Measurements from ENCODE around the gene ANKRD49.
"Not testable (repeated sequence)": the region's sequence is repeated elsewhere in the genome, so short reads cannot be mapped to it uniquely, and the experiment has no call there.

ANKRD49 gene

GRCh38 chr11:94506513-94506912 is 12.7 kb downstream of the ANKRD49 start:
- not testable (repeated sequence) for DNase-seq (ENCODE audit: low read depth, low spot score)

DNA sequence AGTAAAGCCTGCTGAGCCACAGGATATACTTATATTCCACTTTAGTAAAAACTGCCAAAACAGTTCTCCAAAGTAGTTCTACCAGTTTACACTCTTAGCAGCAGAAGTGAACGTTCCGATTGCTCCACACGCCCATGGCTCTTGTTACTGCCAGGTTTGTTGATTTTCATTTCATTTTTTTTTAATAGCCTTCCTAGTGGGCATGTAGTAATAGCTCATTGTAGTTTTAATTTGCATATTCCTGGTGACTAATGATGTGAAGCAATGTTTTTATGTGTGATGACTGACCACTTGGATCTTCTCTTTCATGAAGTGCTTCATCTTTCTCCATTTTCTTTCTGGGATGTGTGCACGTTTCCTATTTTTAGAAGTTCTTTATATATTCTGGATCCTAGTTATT is 13.7 kb downstream of the ANKRD49 start:
- no peak for DNase-seq (ENCODE audit: low read depth, low spot score)

DNA sequence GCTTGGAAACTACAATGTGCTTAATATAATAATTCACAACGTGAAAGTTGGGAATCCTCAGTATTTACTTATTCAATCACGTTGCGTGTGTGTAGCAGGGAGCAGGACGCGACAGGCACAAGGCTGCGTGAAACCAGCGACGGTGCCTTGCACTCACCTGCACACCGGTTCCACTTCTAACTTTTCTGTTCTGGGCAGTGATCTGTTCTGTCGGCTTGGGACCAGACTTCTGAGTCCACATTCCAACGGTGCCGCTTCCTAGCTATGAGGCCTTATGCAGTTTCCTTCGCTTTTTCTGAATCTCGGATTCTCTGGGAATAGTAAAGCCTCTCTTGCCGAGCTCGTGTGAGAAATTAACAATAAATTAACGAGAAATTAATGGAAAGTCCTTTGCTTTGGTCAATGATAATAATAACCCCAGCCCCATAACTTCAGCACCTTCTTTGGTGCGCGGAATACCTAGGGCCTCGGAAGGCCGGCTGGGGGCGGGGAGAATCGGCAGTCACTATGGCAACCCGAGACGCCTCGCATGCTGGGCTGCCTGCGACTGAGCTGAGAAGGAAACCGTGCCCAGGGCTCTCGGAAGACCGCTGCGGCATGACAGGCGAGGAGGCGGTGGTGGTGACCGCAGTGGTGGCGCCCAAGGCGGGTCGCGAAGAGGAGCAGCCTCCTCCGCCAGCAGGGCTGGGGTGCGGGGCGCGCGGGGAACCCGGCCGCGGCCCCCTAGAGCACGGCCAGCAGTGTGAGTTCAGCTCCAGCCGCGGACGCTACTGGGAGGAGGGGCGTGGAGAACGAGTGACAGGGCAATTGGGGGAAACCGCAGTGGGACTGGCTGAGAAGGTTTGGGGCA is 18.4 kb downstream of the ANKRD49 start, which contains the start of gene C11orf97:
C11orf97 (plus strand) TSS at position 530 of the 850 bp plus-strand sequence; CDS start at position 598, 68 bp downstream.
- DNase-seq (ENCODE audit: low read depth, low spot score): peak; percentile 94

DNA sequence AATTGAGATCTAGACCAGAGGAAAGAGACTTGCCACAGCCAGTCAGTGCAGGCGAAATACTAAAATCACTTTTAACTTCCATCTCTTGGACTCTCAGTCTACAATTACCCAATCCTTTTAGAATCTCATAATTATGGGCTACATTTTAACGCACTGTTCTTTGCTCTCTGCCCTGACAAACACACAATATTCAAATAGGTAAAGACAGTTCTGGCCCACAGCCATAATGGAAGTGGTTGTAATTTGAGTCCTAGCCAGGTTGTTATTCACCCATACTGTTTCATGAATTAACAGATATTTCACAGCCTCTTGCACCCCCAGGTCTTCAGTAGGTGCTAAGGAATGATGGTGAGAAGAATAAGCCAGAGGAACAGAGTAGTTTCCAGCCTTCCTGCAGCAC is 19.3 kb downstream of the ANKRD49 start:
- no peak for DNase-seq (ENCODE audit: low read depth, low spot score)

DNA sequence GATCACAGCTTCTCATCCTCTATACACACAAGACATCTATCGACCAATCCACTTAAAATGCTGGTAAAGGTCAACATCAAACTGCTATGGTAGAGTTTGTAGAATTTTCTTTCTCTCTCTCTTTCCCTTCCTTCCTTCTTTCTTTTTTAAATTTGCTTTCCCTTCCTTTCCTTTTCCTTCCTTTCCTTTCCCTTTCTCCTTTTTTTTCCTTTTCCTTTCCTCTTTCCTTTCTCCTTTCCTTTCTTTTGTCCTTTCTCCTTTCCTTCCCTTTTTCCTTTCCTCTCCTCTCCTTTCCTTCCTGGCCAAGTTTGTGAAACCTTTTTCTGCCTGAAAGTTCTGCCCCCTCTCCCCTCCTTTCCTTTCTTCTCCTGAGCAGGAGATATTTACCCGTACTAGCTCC is 21.6 kb downstream of the ANKRD49 start:
- no peak for DNase-seq (ENCODE audit: low read depth, low spot score)

GRCh38 chr11:94516725-94517124 is 22.9 kb downstream of the ANKRD49 start:
- DNase-seq (ENCODE audit: low read depth, low spot score): no peak

GRCh38 chr11:94518300-94518699 is 24.5 kb downstream of the ANKRD49 start:
- DNase-seq (ENCODE audit: low read depth, low spot score): no peak

- no peak for DNase-seq (ENCODE audit: low read depth, low spot score)
Observed at GRCh38 chr11:94519478-94520084, 25.8 kb downstream of the ANKRD49 start.

DNA sequence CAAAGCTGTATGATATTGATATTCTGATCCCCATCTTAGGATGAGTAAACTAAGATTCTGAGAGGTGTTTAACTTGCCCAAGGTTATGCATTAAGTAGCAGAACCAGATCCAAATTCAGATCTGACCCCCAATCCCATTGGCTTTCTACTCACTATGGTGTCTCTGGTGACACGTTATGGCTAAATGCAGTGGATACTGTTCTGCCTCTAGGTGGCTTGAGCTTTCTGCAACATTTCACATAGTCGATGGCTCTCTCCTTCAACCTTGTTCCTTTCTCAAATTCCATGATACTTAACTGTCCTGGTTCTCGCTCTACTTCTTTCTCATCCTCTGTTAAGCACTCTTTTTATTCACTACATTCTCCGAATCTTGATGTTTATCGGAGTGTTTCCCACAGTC is 27.9 kb downstream of the ANKRD49 start:
- no peak for DNase-seq (ENCODE audit: low read depth, low spot score)

- no peak for DNase-seq (ENCODE audit: low read depth, low spot score)
Observed at GRCh38 chr11:94524341-94524740, 30.6 kb downstream of the ANKRD49 start.

GRCh38 chr11:94525546-94526324 is 32.0 kb downstream of the ANKRD49 start:
- no peak for DNase-seq (ENCODE audit: low read depth, low spot score)

GRCh38 chr11:94526645-94527438 is 33.1 kb downstream of the ANKRD49 start:
- no peak for DNase-seq (ENCODE audit: low read depth, low spot score)

GRCh38 chr11:94528551-94528950 is 34.8 kb downstream of the ANKRD49 start:
- no peak for DNase-seq (ENCODE audit: low read depth, low spot score)

GRCh38 chr11:94532211-94532610 is 38.4 kb downstream of the ANKRD49 start:
- DNase-seq (ENCODE audit: low read depth, low spot score): no peak

DNA sequence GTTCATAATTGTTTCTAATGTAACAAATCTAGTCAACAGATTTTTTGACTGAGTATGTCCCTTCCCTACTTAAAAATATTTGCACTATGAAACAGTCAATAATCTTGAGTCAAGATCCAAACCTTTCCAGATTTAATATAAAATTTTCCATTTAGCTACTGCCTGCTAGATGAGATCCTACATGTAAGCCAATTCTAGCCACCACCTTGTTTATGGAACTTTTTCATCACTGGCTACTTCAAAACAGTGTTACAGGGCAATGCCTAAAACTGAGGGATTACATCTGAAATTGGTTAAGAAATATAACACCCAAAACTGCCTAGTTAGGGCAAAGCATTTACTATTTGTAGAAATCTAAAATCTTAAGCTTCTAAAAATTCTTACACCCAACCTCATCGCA is 39.4 kb downstream of the ANKRD49 start:
- DNase-seq (ENCODE audit: low read depth, low spot score): no peak

DNA sequence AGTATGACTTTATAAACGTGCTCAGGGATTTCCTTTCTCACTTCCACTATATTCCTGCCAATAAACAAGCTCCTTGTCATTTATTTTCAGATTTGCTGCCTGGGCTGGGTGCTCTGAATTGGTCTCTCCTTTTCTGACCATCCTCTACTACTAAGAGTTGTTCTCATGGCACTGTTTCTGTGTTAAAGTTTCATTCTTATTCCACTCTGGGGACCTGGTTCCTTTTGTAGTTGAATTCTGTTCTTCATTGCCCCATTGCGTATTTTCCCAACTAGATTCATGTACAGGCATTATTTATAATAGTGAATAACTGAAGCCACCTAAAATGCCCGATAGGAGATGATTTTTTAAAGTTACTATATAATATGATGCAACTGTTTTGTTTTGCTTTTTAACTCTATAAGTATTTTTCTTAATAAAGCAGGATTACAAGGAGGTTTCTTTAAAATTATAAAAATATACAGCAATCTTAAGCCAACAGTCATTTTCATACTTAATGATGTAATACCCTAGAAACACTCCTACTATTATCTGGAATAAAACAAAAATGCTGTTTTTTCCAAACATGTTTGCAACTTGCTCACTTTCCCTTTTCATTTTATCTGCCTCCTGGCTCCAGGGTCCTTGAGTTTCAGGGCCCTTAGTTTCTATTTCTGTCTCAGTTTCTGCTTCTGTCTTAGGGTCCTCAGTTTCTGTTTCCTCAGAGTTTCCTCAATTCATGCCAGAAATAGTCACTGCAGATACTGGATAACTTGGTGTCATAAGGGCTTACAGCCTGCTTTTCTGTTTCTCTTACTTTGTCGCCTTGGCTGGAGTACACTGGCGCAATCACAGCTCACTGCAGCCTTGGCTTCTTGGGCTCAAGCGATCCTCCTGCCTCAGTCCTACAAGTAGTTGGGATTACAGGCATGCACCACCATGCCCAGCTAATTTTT is 40.2 kb downstream of the ANKRD49 start:
- no peak for DNase-seq (ENCODE audit: low read depth, low spot score)

- DNase-seq (ENCODE audit: low read depth, low spot score): no peak
Observed at GRCh38 chr11:94536386-94536785, 42.6 kb downstream of the ANKRD49 start.

- DNase-seq (ENCODE audit: low read depth, low spot score): no peak
Observed at GRCh38 chr11:94537031-94537600, 43.3 kb downstream of the ANKRD49 start.

- DNase-seq (ENCODE audit: low read depth, low spot score): no peak
Observed at GRCh38 chr11:94539420-94539819, 45.6 kb downstream of the ANKRD49 start.

Measured in ELF-1 (cell line).